SK-N-SH treated with all-trans-retinoic acid at 6 μM for 48 hours (cell line): ENCODE data around the gene SNTB2.
A peak's percentile ranks its signal among the peaks of the same experiment; 100 is the strongest.

Source experiments
- ATAC-seq: fragments of 200-7000 bp; cut with Tn5 transposase; 3 replicates; pipeline ENCODE4 v1.9.1; 2020; ENCODE audit warnings: mild to moderate bottlenecking, moderate library complexity
- ARNTL ChIP-seq: fragments of 450-650 bp; formaldehyde crosslinking; IDR thresholded peaks from 2 replicates; pipeline ENCODE4 v1.5.0; 2020; ENCODE audit warnings: low read depth, mild to moderate bottlenecking, moderate library complexity, borderline replicate concordance
- BACH2 ChIP-seq: fragments of 250-450 bp; sonication (Bioruptor Pico); IDR thresholded peaks from 2 replicates; pipeline ENCODE4 v1.9.0; 2021; ENCODE audit warnings: mild to moderate bottlenecking, borderline replicate concordance
- ESRRG ChIP-seq: fragments of 250-450 bp; sonication (Bioruptor Pico); IDR thresholded peaks from 2 replicates; pipeline ENCODE4 v1.6.1; 2021; ENCODE audit warnings: mild to moderate bottlenecking
- GLIS3 ChIP-seq: fragments of 250-450 bp; sonication (Bioruptor Pico); IDR thresholded peaks from 2 replicates; pipeline ENCODE4 v1.5.0; 2020; ENCODE audit warnings: mild to moderate bottlenecking, moderate library complexity
- ISL1 ChIP-seq: fragments of 250-450 bp; sonication (Bioruptor Pico); IDR thresholded peaks from 2 replicates; pipeline ENCODE4 v2.1.2; 2022; ENCODE audit warnings: mild to moderate bottlenecking, moderate library complexity
- PPARA ChIP-seq: fragments of 250-450 bp; sonication (Bioruptor Pico); IDR thresholded peaks from 2 replicates; pipeline ENCODE4 v1.5.0; 2020; ENCODE audit warnings: mild to moderate bottlenecking, borderline replicate concordance
- RARB ChIP-seq: fragments of 250-450 bp; sonication (Bioruptor Pico); IDR thresholded peaks from 2 replicates; pipeline ENCODE4 v1.8.0; 2021; ENCODE audit warnings: mild to moderate bottlenecking, moderate library complexity
- TCF4 ChIP-seq: fragments of 250-450 bp; sonication (Bioruptor Pico); IDR thresholded peaks from 2 replicates; pipeline ENCODE4 v1.8.0; 2021; ENCODE audit warnings: mild to moderate bottlenecking, moderate library complexity, borderline replicate concordance
- TOX ChIP-seq: fragments of 250-450 bp; sonication (Bioruptor Pico); IDR thresholded peaks from 2 replicates; pipeline ENCODE4 v1.8.0; 2021; ENCODE audit warnings: mild to moderate bottlenecking, moderate library complexity, borderline replicate concordance
- ZC3H10 ChIP-seq: fragments of 250-450 bp; sonication (Bioruptor Pico); IDR thresholded peaks from 2 replicates; pipeline ENCODE4 v1.5.1; 2021; ENCODE audit warnings: mild to moderate bottlenecking, moderate library complexity
- ZFP30 ChIP-seq: fragments of 450-650 bp; formaldehyde crosslinking; IDR thresholded peaks from 2 replicates; pipeline ENCODE4 v1.5.0; 2022; ENCODE audit warnings: mild to moderate bottlenecking, moderate library complexity
- ZNF565 ChIP-seq: fragments of 450-650 bp; formaldehyde crosslinking; conservative IDR thresholded peaks from 2 replicates; pipeline ENCODE4 v1.5.0; 2020; ENCODE audit warnings: low read depth, mild to moderate bottlenecking, moderate library complexity
- ZNF8 ChIP-seq: fragments of 450-650 bp; formaldehyde crosslinking; IDR thresholded peaks from 2 replicates; pipeline ENCODE4 v1.5.0; 2020; ENCODE audit warnings: mild to moderate bottlenecking, moderate library complexity
- TF ChIP-seq, protein P1 (sequence below): fragments of 250-450 bp; sonication (Bioruptor Pico); IDR thresholded peaks from 2 replicates; pipeline ENCODE4 v1.5.1; 2021; ENCODE audit warnings: mild to moderate bottlenecking, moderate library complexity
- TF ChIP-seq, protein P2 (sequence below): fragments of 250-450 bp; sonication (Bioruptor Pico); IDR thresholded peaks from 2 replicates; pipeline ENCODE4 v1.8.0; 2021; ENCODE audit warnings: low read depth, mild to moderate bottlenecking, moderate library complexity, borderline replicate concordance
- TF ChIP-seq, protein P3 (sequence below): fragments of 250-450 bp; sonication (Bioruptor Pico); IDR thresholded peaks from 2 replicates; pipeline ENCODE4 v1.8.0; 2020; ENCODE audit warnings: mild to moderate bottlenecking, moderate library complexity, borderline replicate concordance
- TF ChIP-seq, protein P4 (sequence below): fragments of 250-450 bp; sonication (Bioruptor Pico); IDR thresholded peaks from 2 replicates; pipeline ENCODE4 v1.5.1; 2020; ENCODE audit warnings: low read depth, mild to moderate bottlenecking, moderate library complexity

The SNTB2 gene

DNA sequence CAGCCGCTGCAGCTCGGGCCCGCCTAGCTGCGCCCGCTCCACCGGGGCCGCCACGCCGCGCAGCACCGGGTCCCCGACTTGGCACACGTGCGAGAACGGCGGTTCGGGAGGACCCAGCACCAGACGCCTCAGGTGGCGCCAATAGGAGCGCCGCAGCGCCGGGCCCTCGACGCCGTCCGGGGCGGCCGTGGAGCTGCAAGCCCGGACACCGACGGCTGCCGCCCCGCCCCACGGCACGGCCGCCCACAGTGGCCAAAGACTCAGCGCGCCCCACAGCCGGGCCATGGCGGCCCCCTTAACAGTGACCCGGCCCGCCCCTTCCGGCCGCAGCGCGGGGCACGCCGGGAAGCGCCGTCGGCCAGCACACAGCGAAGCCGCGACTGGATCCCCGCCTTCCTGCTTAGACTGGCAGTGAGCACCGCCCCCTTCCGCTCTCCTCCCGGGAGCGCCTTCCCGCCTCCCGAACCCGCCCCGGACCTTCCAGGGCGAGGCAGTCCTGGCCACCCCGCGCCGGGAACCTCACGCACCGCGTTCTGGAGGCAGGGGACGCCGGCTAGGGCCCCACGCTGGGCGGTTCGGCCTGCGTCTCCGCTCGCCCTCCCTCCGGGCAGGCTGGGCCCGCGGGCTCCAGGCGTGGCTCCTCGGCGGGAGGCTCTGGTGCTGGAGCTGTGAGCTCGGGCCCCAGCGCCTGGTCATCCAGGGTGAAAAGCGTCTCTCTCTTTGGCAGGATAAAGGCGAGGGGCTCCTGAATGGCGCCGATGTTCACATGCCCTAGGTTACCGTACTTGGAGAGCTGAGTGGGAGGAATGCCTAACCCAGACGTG lies 143.5 kb downstream of the SNTB2 start, which contains the start of gene PDF:
PDF (minus strand) TSS at position 303 of the 824 bp plus-strand sequence; CDS start at position 285, 18 bp downstream.
- TF ChIP-seq ARNTL (CRISPR knock-in tag) (no peak), ZNF565 (CRISPR knock-in tag) (no peak), RARB (CRISPR knock-in tag) (no peak)
- TF ChIP-seq, protein P1, sequence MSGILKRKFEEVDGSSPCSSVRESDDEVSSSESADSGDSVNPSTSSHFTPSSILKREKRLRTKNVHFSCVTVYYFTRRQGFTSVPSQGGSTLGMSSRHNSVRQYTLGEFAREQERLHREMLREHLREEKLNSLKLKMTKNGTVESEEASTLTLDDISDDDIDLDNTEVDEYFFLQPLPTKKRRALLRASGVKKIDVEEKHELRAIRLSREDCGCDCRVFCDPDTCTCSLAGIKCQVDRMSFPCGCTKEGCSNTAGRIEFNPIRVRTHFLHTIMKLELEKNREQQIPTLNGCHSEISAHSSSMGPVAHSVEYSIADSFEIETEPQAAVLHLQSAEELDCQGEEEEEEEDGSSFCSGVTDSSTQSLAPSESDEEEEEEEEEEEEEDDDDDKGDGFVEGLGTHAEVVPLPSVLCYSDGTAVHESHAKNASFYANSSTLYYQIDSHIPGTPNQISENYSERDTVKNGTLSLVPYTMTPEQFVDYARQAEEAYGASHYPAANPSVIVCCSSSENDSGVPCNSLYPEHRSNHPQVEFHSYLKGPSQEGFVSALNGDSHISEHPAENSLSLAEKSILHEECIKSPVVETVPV (CRISPR knock-in tag): no peak
- ATAC-seq: peak; percentile 93

DNA sequence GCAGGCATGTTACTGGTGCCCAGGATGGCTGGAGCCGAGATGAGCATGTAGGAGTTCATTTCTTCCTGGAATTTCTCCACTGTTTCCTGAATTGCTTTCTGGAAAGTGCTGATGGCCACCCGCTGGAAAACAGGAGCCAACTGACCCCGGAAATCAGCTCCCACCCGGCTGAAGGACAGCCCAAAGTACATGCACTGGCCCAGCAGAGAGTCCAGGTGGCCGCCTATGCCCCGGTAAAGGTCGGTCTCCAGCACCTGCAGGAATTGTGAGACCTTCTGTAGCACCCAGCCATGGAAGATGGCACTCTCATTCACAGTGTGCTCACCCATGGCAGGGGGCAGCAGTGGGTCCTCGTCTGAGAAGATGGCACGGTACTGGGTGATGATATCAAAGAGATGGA lies 147.7 kb downstream of the SNTB2 start:
- no peak for ATAC-seq
- TF ChIP-seq TOX (CRISPR knock-in tag): no peak
- TF ChIP-seq, protein P2, sequence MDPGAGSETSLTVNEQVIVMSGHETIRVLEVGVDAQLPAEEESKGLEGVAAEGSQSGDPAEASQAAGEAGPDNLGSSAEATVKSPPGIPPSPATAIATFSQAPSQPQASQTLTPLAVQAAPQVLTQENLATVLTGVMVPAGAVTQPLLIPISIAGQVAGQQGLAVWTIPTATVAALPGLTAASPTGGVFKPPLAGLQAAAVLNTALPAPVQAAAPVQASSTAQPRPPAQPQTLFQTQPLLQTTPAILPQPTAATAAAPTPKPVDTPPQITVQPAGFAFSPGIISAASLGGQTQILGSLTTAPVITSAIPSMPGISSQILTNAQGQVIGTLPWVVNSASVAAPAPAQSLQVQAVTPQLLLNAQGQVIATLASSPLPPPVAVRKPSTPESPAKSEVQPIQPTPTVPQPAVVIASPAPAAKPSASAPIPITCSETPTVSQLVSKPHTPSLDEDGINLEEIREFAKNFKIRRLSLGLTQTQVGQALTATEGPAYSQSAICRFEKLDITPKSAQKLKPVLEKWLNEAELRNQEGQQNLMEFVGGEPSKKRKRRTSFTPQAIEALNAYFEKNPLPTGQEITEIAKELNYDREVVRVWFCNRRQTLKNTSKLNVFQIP (CRISPR knock-in tag): no peak
- TF ChIP-seq, protein P3, sequence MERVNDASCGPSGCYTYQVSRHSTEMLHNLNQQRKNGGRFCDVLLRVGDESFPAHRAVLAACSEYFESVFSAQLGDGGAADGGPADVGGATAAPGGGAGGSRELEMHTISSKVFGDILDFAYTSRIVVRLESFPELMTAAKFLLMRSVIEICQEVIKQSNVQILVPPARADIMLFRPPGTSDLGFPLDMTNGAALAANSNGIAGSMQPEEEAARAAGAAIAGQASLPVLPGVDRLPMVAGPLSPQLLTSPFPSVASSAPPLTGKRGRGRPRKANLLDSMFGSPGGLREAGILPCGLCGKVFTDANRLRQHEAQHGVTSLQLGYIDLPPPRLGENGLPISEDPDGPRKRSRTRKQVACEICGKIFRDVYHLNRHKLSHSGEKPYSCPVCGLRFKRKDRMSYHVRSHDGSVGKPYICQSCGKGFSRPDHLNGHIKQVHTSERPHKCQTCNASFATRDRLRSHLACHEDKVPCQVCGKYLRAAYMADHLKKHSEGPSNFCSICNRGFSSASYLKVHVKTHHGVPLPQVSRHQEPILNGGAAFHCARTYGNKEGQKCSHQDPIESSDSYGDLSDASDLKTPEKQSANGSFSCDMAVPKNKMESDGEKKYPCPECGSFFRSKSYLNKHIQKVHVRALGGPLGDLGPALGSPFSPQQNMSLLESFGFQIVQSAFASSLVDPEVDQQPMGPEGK (CRISPR knock-in tag): no peak
- TF ChIP-seq ZNF8 (CRISPR knock-in tag): no peak
- no peak for TF ChIP-seq PPARA (CRISPR knock-in tag)
- no peak for TF ChIP-seq ZFP30 (CRISPR knock-in tag)
- TF ChIP-seq ISL1: no peak
- TF ChIP-seq ZNF565 (CRISPR knock-in tag): no peak
- TF ChIP-seq, protein P4, sequence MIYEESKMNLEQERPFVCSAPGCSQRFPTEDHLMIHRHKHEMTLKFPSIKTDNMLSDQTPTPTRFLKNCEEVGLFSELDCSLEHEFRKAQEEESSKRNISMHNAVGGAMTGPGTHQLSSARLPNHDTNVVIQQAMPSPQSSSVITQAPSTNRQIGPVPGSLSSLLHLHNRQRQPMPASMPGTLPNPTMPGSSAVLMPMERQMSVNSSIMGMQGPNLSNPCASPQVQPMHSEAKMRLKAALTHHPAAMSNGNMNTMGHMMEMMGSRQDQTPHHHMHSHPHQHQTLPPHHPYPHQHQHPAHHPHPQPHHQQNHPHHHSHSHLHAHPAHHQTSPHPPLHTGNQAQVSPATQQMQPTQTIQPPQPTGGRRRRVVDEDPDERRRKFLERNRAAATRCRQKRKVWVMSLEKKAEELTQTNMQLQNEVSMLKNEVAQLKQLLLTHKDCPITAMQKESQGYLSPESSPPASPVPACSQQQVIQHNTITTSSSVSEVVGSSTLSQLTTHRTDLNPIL (CRISPR knock-in tag): no peak
- TF ChIP-seq ESRRG (CRISPR knock-in tag): no peak
- TF ChIP-seq ZC3H10 (CRISPR knock-in tag): no peak
- TF ChIP-seq GLIS3 (CRISPR knock-in tag): no peak
- no peak for TF ChIP-seq TCF4
- no peak for TF ChIP-seq ARNTL (CRISPR knock-in tag)
- no peak for TF ChIP-seq BACH2 (CRISPR knock-in tag)

DNA sequence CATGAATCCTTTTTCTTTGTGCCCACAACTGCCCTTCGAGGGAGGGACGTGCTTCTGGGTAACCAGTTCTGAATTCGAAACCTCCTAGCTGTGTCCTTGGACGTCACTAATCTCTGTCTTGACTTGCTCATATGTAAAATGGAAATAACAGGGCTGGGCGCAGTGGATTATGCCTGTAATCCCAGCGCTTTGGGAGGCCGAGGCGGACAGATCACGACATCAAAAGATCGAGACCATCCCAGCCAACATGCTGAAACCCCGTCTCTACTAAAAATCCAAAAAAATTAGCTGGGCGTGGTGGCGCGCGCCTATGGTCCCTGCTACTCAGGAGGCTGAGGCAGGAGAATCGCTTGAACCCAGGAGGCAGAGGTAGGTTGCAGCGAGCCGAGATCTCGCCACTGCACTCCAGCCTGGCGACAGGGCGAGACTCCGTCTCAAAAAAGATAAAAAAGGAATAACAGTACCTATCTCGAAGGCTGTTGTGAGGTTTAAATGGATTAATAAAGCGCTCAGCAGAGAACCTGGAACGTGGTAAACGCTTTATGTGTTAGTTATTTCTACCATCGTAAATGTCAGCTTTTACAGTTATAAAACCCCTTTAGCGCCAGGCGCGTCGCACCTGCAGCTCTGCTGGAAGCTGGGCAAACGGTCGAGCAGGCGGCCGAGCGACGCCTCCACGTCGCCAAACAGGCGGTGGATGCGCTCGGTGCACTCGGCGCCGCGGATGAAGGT lies 151.8 kb downstream of the SNTB2 start:
- no peak for TF ChIP-seq ZNF8 (CRISPR knock-in tag)
- no peak for TF ChIP-seq PPARA (CRISPR knock-in tag)
- TF ChIP-seq, protein P3 (CRISPR knock-in tag): no peak
- peak; percentile 1; the same call in 2 of the 3 replicates for ATAC-seq
